Islet precursor cell (in vitro differentiated cells): ENCODE results near the gene BCL3.
A peak's percentile ranks its signal among the peaks of the same experiment; 100 is the strongest.
"Not testable (repeated sequence)": the region's sequence is repeated elsewhere in the genome, so short reads cannot be mapped to it uniquely, and the experiment has no call there.

Source experiments
- DNase-seq: peaks from one replicate; pipeline ENCODE4 v3.0.0-alpha.2; 2018

BCL3 gene

GRCh38 chr19:44721369-44721768 is 27.1 kb upstream of the BCL3 start:
- not testable (repeated sequence) for DNase-seq

DNA sequence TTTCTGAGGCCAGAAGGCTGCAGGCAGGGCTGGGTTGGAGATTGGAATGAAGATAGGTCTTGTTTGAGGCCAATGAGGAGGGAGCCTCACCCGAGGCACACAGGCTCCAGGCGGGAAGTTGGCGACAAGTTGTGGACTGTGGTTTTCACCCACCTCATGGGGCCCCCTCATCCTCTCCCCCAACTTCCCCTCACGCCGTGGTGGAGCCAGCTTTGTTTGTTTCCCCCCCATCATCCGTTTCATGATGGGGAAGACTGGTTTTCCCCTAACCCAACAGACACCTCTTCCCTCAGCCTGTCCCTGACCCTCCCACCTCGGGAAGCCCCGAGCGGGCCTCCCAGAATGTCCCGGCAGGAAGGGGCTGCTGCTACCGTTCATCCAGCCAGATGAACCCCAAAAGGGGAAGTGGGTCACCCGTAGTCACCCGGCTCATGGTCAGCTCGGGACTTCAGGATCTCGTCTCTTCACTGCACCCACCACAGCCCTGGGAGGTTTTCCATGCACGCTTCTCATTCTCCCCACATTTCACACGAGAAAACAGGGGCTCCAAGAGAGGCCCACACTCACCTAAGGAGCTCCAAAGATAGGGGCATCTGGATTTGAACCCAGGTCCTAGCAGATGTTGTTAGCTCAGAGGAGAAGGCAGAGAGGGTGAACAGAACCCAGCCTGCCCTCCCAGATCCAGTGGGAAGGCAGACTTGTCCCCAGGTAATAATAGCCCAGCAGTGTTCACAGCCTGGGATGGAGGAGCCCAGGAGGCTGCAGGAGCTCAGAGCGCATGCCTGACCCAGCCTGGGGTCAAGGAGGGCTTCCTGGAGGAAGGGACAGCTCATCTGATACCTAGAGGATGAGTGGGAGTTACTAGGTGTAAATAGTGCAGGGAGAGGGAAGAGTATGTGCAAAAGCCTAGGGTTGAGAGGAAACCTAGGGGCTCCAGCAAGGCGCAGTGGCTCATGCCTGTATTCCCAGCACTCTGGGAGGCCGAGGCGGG is 26.1 kb upstream of the BCL3 start:
- no peak for DNase-seq

DNA sequence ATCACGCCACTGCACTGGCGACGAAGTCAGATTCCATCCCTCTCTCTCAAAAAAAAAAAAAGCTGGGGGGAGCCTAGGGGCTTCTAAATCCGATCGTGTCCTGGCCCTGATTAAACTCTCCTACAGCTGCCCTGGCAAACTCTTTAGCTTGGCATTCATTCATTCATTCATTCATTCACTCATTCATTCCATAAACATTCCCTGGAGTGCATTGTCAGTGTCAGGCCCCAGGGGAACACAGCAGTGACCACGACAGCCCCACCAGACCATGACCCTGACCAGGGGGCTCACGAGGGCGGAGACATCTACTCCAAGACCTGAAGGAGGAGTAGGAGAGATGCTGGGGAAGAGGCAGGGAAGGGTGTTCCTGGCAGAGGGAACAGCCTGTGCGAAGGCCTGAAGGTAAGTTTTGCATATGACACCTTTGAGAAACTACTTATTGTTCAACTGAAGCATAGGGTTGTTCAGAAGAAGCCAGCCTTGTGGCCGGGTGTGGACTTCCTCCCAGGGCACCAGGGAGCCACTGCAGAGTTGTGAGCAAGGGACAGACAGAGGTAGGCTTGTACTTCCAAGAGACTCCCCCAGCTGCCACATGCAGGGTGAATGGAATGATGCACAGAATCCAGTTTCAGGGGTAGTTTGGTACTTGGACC is 25.1 kb upstream of the BCL3 start:
- DNase-seq, result no peak

DNA sequence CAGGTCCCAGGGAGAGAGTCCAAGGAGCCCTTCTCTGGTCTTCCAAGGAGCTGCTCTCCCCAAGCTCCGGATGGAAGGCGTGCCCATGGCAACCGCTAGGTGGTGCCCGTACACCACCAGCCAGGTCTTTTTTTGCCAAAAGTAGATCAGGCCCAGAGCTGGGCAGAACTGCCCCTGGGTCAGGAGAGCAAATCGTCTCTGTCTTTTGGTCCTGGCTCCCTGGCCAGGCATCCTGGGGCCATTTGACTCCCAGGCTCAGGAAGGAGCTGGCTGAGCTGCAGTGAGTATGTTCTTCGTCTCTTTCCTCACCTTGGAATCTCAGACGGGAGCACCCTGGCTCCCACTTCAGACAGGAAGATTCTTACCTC is 24.6 kb upstream of the BCL3 start:
- DNase-seq, result peak; percentile 94

DNA sequence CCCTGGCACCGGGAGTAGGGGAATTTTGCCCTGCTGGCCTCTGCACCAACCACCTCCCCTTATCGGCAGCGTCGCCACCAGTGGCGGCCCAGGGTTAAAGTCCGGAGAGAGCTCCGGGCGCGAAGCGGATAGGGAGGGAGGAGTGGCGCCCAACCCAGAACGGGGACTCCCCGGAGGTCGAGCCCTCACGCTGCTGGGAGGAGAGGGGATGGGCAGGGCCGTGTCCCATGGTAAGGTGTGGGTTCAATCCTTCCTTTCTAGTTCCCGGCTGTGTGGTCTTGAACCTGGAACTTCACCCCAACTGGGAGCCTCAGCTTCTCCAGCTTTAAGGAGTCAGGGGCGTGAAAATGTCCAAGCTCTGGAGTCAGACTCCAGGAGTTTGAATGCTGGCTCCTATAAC is 23.3 kb upstream of the BCL3 start:
- no peak for DNase-seq

- no peak for DNase-seq
These were observed 22.8 kb upstream of the BCL3 start for GRCh38 chr19:44725684-44726083.

DNA sequence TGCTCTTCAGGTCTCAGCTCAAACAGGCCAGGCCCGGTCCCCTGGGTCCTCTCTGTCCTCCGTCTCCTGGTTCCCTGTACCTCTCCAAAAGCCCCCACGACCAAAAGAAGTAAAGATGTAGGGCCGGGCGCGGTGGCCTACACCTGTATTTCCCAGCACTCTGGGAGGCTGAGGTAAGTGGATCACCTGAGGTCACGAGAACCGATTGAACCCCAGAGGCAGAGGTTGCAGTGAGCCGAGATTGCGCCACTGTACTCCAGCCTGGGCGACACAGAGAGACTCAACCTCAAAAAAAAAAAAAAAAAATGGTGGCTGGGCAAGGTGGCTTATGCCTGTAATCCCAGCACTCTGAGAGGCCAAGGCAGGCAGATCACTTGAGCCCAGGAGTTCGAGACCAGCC is 22.0 kb upstream of the BCL3 start:
- DNase-seq, result no peak

DNA sequence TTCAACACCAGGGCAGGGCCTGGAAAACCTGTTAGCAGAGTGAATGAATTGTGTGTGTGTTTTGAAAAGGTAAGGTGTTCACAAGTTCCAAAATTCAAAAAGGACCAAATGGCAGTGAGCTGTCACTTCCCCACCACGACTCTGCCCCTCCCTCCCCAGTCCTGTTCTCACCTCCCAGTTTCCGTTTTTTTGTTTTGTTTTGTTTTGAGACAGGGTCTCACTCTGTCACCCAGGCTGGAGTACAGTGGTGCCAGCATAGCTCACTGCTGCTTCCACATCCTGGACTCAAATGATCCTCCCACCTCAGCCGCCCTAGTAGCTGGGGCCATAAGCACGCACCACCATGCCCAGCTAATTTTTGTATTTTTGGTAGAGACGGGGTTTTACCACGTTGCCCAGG is 20.3 kb upstream of the BCL3 start:
- no peak for DNase-seq

DNA sequence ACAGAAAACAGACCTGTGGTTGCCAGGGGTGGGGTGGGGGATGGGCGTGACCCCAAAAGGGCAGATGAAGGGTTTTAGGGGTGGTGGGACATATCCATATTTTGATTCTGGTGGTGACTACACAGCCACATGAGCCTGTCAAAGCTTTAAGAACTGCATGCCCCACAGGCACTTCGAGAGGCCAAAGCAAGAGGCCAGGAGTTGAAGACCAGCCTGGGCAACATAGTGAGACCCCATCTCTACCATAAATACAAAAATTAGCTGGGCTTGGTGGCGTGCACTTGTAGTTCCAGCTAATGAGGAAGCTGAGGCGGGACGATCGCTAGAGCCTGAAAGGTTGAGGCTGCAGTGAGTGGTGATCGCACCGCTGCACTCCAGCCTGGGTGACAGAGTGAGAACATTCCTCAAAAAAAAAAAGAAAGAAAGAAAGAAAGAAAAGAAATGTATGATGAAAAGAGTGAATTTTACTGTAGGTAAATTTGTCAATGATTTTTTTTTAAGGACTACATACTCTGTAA is 18.9 kb upstream of the BCL3 start:
- no peak for DNase-seq

- no peak for DNase-seq
These were observed 17.4 kb upstream of the BCL3 start for GRCh38 chr19:44731081-44731480.

GRCh38 chr19:44731622-44732021 is 16.9 kb upstream of the BCL3 start:
- DNase-seq, result no peak

GRCh38 chr19:44732235-44733014 is 16.1 kb upstream of the BCL3 start:
- DNase-seq, result no peak

DNA sequence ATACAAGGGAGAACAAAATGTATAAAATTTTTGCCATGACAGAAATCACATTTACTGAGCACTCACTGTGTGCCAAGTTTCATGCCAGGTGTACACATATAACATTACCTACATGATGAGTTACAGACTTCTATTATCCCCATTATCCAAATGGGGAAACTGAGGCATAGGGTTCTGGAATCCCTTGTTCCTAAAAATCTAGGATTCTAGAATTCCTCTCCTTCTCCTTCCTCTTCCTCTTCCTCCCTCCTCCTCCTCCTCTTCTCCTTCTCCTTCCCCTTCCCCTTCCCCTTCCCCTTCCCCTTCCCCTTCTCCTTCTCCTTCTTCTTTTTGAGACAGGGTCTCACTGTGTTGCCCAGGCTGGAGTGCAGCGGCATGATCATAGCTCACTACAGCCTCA is 14.2 kb upstream of the BCL3 start:
- no peak for DNase-seq

- DNase-seq, result no peak
These were observed 13.5 kb upstream of the BCL3 start for GRCh38 chr19:44735011-44735410.

DNA sequence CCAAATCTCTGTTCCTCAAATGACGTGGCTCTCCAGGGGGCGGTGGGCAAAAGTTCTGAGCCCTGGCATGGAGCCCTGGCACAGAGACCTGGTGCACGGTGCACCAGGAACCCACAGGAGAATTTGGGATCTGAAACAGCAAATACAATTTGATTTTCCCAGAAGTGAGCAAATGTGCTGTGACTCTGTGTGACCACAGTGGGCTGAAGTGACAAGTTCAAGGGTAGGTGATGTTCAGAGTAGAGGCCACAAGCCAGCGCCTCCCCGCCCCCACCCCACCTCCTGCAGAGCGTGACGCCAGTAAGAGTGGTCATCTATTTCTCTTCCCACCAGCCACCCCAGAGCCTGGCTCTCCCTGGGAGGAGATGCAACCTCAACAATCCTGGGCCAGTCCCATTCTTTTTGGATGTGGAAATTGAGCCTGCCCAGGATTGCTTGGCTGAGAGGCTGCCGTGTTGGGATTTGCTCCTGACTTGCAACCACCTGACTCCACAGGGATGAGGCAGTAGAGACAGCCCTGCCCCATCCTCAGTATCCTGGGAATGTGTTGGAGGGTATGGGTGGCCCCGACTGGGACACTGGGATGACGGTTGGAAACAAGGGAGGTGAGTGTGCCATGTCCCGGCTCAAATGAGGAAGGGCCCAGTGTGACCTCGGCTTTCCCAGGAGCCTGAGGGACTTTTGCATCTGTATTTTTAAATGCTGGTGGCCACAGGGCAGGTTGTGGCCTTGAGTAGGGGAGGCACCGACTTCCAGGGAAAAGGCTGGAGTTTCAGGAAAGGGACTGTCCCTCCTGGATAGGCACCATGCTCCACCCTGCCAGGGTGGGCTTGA is 11.1 kb upstream of the BCL3 start:
- no peak for DNase-seq

DNA sequence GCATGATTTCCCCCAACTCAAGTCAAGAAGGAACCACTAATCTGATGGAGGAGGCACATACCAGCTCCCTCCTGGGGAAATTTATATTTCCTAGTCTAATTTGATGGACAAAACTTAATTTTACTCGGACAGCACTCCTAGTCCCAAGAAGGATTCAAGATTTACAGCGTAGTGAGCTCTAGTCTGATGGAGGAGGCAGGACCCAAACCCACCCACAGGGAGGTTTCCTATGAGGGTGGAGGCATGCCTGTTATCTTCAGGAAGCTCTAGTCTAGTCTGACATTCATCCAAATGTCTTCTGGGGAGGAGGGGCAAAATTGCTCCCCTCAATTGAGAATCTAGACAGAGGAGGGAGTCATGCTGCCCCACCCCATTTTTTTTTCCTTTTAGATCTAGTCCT is 10.4 kb upstream of the BCL3 start:
- no peak for DNase-seq

DNA sequence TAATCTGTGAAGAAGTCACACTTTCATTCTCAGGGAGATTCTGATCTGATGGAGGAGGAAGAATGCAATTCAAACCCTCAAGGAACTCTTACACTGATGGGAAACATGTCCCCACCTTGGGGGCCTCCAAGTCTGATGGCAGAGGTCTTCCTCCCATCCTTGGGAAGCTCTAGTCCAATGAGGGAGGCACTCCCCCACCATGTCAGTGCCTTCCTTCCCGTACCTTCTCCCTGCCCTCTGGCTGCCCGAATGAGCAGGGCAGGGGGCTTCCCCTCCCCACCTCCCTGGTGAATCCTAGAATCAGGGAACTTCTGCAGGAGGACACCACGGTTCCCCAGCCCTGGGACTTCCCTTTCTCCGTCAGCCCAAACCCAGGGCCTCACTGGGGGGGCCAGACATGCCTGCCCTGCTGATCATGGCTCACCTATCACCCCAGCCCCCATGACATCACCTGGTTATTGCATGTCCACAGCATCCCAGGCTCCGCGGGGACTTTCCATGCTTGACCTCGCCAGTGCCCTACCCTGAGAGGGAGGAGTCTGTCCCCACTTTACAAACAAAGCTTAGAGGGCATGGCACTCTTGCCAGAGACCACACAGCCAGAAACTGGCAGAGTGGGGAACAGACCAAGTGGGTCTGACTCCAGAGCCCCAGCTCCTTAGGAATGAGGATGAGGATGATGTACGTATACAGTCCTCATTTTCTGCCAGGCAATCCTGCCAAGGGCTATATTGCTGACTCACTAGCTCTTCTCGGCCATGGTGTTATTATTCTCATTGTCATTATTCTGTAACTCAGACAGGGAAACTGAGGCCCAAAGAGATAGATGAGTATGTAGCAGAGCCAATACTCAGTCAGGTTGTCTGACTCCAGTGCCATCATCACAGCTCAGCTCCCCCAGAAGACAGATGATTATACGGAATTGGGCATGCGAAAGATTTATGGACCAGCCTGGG is 9.6 kb upstream of the BCL3 start:
- no peak for DNase-seq

DNA sequence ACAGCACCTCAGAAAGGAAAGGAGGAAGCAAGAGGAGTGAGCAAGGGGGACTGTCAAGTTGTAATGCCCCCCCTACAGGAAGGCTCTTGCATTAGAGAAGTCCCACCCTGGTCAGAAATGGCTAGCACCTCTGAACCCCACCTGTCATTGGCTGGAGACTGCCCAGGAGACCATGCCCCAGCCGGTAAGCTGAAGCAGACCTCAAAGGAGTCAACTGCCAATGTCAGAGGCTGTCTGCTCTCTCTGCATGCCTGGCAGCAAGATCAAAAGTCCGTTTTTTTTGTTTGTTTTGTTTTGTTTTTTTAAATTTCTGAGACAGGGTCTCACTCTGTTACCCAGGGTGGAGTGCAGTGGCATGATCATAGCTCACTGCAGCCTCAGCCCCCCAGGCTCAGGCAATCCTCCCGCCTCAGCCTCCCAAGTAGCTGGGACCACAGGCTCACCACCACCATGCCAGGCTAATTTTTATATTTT is 8.1 kb upstream of the BCL3 start:
- no peak for DNase-seq

DNA sequence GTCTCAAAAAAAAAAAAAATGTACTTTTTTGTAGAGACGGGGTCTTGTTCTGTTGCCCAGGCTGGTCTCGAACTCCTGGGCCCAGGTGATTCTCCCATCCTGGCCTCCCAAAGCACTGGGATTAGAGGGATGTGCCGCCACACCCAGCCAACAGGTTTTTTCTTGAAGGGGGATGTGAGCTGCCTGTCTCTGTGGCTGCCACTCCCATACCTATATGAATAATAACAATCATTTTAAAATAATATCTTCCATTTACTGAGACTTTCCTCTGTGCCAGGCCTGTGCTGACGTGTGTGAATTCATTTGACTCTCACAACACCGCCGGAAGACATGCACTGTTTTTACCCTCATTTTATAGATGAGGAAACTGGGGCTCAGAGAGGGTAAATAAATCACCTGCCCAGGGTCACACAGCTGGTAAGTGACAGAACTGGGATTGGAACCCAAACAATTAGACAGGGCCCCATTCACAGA is 7.2 kb upstream of the BCL3 start:
- DNase-seq, result no peak

DNA sequence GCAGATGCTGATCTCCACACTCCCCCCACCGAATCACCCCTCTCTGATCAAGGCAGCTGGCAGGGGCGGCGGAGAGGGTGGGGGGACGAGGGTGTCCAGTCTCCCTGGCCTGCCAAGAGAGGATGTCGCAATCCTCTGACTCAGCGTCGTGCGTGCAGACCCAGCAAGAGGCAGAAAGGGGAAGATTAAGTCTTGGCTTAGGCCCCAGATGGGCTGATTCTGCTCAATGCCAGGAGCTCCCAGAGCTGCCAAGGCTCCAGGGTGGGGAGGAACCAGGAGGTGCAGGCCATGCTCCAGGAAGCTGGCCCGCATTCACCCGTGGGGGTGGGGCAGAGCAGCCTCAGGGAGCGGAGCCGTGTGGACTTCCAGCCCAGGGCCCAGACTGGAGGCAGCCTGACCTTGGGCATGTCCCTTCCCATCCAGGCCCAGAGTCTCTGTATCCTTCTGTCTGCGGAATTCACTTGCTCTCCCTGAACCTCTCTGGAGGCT is 6.6 kb upstream of the BCL3 start:
- peak; percentile 91 for DNase-seq
